MM.1S (cell line): ENCODE data around the gene KRT28.

ENCODE experiments used
- EZH2 ChIP-seq: fragments of 300-600 bp; sonication (generic); optimal IDR thresholded peaks from 2 replicates; pipeline ENCODE3; 2017; ENCODE audit warnings: low read depth, mild to moderate bottlenecking, antibody characterized with exemption, low read length, mixed read lengths
- EZH2phosphoT487 ChIP-seq: fragments of 300-600 bp; sonication (generic); IDR thresholded peaks from 2 replicates; pipeline ENCODE4 v1.6.1; 2018; ENCODE audit warnings: antibody characterized with exemption, low read length
- TF ChIP-seq, protein P1 (sequence below): fragments of 300-600 bp; sonication (generic); IDR thresholded peaks from 2 replicates; pipeline ENCODE4 v1.5.1; 2016; ENCODE audit warnings: antibody characterized with exemption, low read length, mixed read lengths

DNA sequence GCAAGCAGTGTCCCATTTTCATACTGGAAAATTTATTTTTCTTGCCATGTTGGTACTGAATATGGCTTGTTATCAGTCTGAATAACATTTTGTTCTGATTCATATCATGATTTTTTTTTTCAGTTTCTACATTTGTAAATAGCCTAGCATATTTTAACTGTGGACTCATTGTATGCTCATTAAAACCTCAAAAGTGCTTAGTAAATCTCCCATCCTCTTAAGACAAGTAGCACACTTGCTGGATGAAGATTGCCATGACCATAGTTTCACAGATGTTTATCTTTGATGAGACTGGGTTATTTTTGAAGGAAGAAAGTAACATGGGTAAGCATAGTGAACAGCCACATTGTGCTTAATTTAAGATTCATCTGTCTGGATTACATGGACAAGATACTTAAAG is 21.8 kb upstream of the KRT28 start:
- TF ChIP-seq, protein P1, sequence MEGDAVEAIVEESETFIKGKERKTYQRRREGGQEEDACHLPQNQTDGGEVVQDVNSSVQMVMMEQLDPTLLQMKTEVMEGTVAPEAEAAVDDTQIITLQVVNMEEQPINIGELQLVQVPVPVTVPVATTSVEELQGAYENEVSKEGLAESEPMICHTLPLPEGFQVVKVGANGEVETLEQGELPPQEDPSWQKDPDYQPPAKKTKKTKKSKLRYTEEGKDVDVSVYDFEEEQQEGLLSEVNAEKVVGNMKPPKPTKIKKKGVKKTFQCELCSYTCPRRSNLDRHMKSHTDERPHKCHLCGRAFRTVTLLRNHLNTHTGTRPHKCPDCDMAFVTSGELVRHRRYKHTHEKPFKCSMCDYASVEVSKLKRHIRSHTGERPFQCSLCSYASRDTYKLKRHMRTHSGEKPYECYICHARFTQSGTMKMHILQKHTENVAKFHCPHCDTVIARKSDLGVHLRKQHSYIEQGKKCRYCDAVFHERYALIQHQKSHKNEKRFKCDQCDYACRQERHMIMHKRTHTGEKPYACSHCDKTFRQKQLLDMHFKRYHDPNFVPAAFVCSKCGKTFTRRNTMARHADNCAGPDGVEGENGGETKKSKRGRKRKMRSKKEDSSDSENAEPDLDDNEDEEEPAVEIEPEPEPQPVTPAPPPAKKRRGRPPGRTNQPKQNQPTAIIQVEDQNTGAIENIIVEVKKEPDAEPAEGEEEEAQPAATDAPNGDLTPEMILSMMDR, result no peak
- no peak for TF ChIP-seq EZH2phosphoT487
- TF ChIP-seq EZH2, result no peak
